Left colon (tissue), 2 donors: ENCODE results near the gene OR51G1. TPM values are rescaled to one million over a fixed set of nuclear protein-coding genes. Genes with fewer than 3 reads are reported as not detected.
"Not testable (repeated sequence)": the region's sequence is repeated elsewhere in the genome, so short reads cannot be mapped to it uniquely, and the experiment has no call there.

Experiments
- ATAC-seq: fragments of 200-7000 bp; cut with Tn5 transposase; one replicate; pipeline ENCODE4 v1.9.1; 2020; ENCODE audit warnings: mild to moderate bottlenecking, moderate library complexity
- DNase-seq, 2 donors: peaks; one replicate each; pipeline ENCODE4 v3.0.0-alpha.2; 2020
- intact Hi-C, 2 donors: fragments of 100-400 bp; cut with DNase I in 1 of 2; cut with micrococcal nuclease in 1 of 2; formaldehyde crosslinking; loops; one replicate each; pipeline versions ENCODE4 v1.11.2 to v1.14.0; 2022; cut with DNase I, micrococcal nuclease
- long read RNA-seq: library from polyadenylated mRNA; unstranded; transcript quantifications from one replicate; pipeline ENCODE4 v2.0.0, GENCODE V29; 2021
- total RNA-seq, 2 donors: library from RNA; stranded (reverse); fragmentation: NEBNext Ultra II Directional; extraction: Animal tissue kit (Norgen Biotek cat#: 25700); gene quantifications; one replicate each; pipeline ENCODE4 v1.2.1, GENCODE V29; 2021
- donor health status: DM: no; HTN: no; CAD: no.
- donor health status: DM: yes; HTN: yes; CAD: no.

OR51G1 gene, protein sequence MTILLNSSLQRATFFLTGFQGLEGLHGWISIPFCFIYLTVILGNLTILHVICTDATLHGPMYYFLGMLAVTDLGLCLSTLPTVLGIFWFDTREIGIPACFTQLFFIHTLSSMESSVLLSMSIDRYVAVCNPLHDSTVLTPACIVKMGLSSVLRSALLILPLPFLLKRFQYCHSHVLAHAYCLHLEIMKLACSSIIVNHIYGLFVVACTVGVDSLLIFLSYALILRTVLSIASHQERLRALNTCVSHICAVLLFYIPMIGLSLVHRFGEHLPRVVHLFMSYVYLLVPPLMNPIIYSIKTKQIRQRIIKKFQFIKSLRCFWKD
- not detected for total RNA-seq
- long read RNA-seq: 0 reads

DNA sequence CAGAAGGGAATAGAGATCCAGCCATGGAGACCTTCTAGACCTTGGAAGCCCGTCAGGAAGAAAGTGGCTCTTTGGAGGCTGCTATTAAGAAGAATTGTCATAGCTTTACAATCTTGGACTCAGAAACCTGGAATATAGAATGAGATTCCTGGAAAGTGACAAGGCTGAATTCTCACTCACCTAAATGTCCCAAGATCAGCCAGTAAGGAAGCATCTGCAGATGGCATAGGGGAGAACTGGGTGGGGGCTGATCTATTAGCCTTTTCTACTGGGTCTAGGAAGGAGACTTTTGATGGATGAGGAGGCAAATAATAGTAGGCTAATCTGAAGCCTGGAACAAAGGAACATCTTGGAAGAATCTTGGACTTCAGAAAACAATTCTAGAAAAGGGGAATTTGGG lies at the start of gene OR51G1:
OR51G1 (minus strand) TSS at position 101 of the 400 bp plus-strand sequence; CDS start at position 101, 0 bp downstream.
- ATAC-seq: no peak
- no peak for DNase-seq
- intact Hi-C loops: no loop called here

DNA sequence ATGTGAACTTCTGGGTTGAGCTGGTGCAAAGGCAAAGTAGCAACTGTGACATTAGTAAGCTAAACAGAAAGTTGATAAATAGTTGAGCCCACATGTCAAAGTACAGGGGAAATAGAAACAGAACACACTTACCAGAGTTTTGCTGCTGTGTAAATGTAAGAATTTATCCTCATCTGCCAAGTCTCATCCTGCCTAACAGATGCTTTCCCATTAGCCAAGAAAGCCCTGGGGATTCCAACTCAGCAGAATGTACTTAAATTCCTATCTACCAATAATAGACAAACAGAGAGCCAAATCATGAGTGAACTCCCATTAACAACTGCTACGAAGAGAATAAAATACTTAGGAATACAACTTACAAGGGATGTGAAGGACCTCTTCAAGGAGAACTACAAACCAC lies 38.7 kb upstream of the OR51G1 start:
- DNase-seq (no peak), ATAC-seq (no peak)
- intact Hi-C loops: no loop called here

DNA sequence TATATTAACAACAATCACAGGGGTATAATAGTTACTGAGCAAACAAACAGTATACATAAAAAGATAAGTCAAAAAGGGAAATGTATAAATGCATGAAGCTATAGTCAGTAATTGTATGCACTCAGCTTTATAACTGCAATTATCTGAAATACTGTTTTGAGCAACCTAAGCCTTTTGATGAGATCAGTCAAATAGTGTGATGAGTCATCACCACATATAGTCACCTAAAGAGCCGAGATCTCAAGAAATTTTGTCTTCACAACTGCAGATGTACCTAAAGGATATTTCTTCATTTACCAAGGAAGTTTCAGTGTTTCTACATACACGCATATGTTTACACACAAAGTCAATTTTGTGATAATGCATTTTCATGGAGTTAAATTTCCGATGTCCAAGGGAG lies 36.7 kb upstream of the OR51G1 start:
- peak; percentile 24 for ATAC-seq
- intact Hi-C loops: no loop called here

DNA sequence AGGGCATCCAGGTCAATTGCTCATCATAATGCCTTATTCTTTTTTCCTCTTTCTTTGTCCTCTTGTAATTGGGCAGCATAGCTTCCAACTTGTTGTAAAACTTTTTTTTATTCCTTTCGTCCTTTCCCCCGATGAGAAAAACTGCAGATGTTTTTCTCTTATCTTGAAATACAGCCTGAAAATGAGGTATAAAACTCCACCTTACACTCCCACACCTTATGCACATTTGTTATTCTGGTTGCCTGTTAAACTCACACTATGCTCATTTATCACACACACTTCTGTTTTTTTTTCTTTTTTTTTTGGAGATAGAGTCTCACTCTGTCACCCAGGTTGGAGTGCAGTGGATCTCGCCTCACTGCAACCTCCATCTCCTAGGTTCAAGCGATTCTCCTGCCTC lies 33.3 kb upstream of the OR51G1 start:
- DNase-seq (no peak), ATAC-seq (peak; percentile 37)
- intact Hi-C loops: no loop called here

More for the DNA sequence above, 36.7 kb upstream of the OR51G1 start:
- no peak for DNase-seq

DNA sequence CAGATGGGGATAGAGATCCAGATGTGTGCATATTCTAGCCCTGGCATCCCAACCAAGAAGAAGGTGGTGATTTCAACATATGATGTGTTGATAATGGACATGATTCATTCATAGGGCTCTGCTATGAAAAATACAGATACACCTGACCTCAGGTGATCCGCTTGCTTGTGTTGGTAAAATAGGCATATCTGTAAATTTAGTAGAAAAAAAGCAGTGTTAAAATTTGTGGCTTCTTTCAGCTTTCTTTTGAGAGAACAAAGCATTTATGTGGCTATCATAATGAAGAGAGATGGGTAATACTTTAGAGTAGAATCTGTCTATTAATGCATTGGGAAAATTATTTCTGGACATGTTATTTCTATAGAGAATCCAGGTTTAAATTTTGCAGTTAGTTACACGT lies 31.5 kb upstream of the OR51G1 start, which contains the start of gene OR51A2:
OR51A2 (minus strand) TSS at position 101 of the 400 bp plus-strand sequence; CDS start at position 101, 0 bp downstream.
- DNase-seq, intact Hi-C loops, ATAC-seq: not testable (repeated sequence)

DNA sequence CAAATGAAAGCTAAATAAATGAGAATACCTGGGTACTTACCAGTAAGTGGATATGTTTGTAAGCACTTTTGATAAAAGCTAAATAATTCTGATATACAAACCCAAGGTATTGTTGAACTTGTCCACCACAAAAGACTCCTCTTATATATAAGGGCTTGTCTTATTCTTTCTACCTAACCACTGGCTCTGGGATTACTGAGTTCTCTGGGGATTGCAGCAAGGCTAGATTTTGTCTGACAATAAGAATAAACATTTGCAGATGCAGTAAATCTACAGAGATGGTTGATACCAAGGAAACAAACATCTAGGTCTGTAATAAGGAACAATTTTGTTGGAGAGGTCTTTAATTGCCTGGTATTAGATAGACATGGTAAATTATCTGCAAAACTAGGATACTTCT lies 23.4 kb upstream of the OR51G1 start, which contains the start of gene OR51A4:
OR51A4 (minus strand) TSS at position 101 of the 400 bp plus-strand sequence. CDS start 505 bp downstream, outside the sequence.
- DNase-seq (no peak), ATAC-seq (no peak)
- intact Hi-C loops: no loop called here

DNA sequence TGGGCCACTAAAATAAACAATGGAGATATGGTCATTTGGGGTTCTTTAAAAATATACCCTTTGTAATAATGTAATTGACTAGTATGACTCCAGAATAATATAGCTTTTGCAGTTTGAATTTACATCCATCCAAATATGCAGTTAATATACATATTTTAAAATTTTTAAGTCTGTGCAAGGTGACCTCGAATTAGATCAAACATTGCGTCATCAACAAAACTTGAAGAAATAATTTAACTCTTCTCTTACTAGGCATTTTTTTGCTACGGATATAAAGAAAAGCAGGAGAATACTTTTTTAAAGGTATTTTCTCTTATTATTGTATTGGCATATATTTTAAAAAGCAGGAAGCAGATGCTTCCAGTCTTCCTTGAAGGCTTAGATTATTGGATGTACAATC lies 12.6 kb upstream of the OR51G1 start:
- DNase-seq (no peak), ATAC-seq (no peak)
- intact Hi-C loops: no loop called here

DNA sequence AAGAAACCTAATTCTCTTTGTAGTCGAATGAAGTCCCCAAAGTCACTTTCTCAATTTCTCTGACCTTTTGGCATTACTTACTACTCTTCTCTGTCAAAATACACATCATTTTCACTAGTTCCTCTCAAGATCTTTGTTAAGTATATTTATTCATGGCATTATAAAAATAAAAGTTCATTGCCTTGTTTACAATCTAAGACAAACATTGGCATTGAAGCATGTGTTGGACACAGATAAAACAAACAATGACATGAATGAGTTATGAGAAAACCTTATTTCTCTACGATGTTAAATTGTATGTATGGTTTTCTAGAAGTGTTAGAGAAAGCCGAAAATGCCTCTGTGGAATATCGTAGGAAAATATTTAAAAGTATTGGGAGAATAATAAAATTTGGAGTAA lies 8.6 kb upstream of the OR51G1 start:
- intact Hi-C loops: no loop called here
- ATAC-seq: no peak
- DNase-seq: no peak

DNA sequence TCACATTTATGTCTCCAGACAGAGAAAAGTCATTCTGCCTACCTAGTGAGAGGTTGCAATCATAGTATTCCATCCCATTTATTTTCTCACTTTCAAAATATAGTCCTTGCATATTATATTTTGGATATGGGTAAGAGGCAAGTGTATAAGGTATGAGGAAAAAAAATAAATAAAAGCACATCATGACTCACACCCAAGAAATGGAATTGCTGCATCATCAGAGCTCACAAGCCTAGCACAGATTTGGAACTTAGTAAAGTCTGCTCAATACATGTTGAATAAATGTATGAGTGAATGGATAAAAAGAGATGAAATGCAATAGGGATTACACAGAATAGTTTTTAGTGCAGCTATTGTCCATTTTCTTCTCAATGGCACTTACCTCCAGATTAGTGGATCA lies 2.5 kb upstream of the OR51G1 start:
- no peak for ATAC-seq
- DNase-seq: no peak
- intact Hi-C loops: no loop called here

DNA sequence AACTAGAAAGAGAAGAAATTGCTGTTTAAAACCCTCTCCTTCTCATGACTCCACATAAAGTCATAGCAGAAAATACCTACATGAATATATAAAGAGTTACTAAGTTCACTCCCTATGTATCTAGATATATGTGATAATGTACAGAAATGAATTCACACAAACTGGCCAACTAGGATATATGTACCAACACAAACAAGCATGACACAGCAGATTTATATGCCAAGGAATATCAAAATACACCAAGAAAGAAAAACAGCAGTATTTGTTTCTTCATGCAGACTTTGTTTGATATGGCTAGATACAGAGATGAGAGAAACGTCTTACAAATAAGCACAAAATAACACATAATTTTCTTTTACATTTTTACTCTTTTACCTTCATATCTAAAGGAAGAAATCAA lies 1.8 kb downstream of the OR51G1 start:
- intact Hi-C loops: no loop called here
- ATAC-seq: no peak
- DNase-seq: no peak

DNA sequence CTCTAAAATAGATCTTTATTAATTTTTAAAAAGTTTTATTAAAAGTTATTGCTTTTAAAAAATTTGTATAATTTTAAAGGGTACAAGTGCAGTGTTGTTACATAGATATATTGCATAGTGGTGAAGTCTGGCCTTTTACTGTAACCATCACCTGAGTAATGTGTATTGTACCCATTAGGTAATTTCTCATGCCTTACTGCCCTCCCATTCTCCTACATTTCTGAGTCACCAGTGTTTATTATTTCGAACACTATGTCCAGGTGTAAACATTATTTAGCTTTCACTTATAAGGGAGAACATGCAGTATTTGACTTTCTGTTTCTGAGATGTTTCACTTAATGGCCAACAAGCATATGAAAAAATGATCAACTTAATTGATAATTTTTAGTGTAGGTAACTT lies 2.3 kb downstream of the OR51G1 start:
- intact Hi-C loops: no loop called here
- DNase-seq (no peak), ATAC-seq (no peak)

DNA sequence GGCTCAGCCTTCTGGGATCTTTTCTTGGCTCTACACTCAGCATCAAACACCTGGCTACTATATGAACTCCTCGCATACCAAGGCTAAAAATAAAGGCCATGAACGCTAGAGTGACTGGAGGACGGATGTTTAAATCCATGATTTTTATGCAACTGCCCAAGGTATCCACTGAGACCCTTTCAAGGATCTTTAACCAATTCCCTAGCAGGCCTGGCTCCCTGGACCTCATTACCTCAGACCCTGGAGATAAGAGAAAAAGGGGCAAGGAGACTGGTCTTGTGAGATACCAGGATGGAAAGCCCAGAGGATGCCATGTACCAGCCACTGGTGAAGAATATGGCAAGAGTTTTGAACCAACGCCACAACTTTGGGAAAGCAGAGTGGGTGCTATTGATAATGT lies 4.9 kb downstream of the OR51G1 start, which contains the start of gene OR51G2:
OR51G2 (minus strand) TSS at position 101 of the 400 bp plus-strand sequence. CDS start 3,687 bp downstream, outside the sequence.
- intact Hi-C loops: no loop called here
- DNase-seq: no peak
- ATAC-seq: no peak

DNA sequence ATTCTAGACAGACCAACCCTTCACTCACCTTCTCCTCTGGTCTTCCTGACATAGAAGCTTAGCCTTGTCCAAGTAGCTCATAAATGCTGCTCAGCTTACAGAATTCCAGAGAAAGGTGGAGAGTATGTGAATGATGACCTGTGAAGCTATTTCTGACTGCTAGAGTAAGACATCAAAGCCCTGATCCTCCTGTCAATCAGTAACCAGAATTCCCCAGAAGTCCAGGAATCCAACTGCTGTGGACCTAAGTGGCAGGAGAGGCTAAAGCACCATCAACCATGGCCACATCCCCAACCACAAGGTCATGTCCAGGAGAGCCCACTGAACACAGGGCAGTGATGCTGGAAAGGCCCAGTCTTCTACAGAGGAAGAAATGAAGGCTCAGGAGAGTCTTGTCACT lies 7.6 kb downstream of the OR51G1 start:
- DNase-seq (no peak), ATAC-seq (no peak)
- intact Hi-C loops: no loop called here

DNA sequence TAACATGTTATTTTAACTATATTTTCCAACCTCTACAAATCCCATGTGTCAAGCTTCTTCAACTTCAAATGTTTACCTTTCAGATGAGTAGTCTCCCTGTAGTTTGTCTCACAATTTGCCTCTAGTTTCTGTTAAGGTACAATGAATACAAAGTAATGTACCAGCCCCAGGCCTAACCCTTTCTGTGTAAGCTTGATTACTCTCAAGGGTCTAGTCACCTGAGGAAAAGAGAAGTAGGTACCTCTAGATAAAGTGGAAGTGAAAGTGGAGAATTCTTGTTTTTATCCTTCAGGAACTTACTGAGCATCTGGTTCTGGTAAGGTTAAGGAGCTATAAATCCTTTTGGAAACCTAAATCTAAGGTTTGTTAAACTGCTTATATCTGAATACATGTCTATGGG lies 20.7 kb downstream of the OR51G1 start, which contains the start of gene OR51A7:
OR51A7 (plus strand) TSS at position 300 of the 400 bp plus-strand sequence. CDS start 3,587 bp downstream, outside the sequence.
- DNase-seq (no peak), ATAC-seq (no peak)
- intact Hi-C loops: no loop called here

DNA sequence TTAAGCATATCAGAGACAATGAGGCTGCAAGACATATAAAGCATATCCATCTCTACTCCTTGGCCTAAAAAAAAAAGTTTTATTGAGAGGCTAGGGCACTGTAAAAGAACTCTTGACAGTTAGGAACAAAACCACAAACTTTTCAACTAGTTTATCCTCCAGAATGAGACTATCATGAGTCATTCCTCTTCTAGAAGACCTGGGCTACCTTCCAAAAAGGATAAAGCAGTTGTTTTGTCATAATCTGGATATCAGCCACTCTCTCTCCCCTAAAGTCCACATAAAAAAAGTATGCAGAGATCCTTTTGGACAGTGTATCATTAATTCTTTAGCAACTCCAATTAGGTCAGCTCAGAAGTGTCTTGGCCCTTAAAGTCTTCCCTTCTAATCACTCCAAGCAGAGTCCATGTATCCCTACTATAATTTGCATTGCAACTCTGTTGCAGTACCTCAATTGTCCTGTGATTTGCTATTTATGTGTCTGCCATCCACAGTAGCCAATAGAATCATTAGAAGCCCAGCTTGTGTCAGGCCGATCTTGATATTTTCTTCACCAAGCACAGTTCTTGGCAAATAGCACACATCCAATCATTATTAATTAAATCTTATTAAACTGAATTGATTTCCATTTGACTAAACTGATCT lies 32.0 kb downstream of the OR51G1 start:
- intact Hi-C loops: no loop called here
- DNase-seq: no peak
- ATAC-seq: peak; percentile 21

DNA sequence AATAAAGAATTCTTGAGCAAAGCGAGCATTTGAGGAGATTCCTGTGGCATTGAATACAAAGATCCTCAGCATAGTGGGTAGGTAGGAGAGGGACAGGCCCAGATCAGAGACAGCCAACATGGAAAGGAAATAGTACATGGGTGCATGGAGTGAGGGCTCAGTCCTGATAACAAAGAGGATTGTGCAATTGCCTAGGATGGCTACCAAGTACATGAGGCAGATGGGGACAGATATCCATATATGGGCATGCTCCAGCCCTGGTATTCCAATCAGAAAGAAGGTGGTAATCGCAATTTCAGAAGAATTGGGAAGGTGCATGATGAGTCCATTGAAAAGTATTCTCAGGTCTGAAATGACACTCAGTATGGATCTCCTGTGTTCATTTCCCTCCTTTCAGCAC lies 33.9 kb downstream of the OR51G1 start:
- DNase-seq: no peak
- ATAC-seq: no peak
- intact Hi-C loops: no loop called here

DNA sequence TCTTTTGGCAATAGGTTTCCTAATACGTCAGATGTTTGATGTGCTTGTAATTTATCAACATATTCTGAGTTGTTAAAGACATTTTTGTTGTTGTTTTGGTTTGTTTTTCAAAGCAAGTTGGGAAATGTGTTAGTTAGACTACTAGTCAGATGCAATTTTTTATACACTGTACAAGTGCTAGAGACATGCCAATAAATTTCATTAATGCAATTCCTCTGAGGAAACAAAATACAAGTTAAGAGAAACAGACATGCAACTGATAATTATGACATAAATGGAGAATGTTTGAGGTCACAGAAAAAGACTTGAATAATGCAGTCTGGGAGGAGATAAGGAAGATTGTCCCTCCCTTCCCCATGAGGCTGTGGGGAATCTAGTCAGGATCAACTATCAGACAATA lies 36.5 kb downstream of the OR51G1 start:
- DNase-seq: no peak
- intact Hi-C loops: no loop called here
- ATAC-seq: no peak

DNA sequence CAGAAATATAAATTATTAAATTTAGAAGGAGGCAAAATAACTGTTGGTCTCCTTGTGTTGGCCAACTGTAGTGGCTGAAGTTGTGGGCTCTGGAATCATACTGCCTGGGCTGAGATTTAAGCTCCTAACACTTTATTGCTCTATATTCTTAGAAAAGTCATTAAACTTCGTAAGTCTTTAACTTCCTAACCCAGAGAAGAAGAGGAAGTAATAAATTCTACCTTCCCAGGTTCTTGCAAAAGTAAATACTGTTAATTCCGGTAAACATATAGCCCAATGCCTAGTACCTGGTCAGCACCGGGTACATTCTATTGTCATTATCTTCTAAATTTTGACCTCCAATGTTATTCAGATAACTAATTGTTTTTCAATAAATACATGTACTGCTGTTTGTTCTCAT lies 38.0 kb downstream of the OR51G1 start:
- intact Hi-C loops: no loop called here
- DNase-seq (no peak), ATAC-seq (peak; percentile 92)

DNA sequence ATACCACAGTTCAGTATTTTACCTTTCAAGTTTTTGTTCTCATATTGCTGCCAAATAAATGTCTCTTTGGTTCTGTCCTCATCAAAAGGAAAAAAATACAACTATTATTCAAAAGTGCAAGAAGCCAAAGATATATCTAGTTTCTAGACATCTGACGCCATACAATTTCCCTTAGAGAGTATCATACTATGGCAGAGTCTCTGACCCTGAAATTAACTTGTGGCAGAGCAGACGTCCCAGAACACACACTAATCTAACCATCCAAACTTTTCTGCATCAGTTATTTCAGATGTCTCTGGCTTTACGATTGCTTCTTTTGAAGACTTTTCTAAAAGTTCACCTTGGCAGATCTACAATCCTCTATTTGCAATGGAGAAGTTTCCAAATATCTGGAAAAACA lies 39.8 kb downstream of the OR51G1 start:
- ATAC-seq: no peak
- intact Hi-C loops: no loop called here

DNA sequence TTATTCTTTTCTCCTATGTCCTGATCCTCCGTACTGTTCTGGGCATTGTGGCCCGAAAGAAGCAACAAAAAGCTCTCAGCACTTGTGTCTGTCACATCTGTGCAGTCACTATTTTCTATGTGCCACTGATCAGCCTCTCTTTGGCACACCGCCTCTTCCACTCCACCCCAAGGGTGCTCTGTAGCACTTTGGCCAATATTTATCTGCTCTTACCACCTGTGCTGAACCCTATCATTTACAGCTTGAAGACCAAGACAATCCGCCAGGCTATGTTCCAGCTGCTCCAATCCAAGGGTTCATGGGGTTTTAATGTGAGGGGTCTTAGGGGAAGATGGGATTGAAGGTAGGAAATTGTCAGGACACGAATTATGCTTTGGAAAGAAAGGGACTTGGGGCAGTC lies 41.6 kb downstream of the OR51G1 start:
- ATAC-seq (no peak), DNase-seq (no peak)
- intact Hi-C loops: no loop called here

More for the DNA sequence above, 39.8 kb downstream of the OR51G1 start:
- no peak for DNase-seq
